ENCODE measurements around the gene BRAP.
A peak's percentile ranks its signal among the peaks of the same experiment; 100 is the strongest.
"Not testable (repeated sequence)": the region's sequence is repeated elsewhere in the genome, so short reads cannot be mapped to it uniquely, and the experiment has no call there.

The BRAP gene

DNA sequence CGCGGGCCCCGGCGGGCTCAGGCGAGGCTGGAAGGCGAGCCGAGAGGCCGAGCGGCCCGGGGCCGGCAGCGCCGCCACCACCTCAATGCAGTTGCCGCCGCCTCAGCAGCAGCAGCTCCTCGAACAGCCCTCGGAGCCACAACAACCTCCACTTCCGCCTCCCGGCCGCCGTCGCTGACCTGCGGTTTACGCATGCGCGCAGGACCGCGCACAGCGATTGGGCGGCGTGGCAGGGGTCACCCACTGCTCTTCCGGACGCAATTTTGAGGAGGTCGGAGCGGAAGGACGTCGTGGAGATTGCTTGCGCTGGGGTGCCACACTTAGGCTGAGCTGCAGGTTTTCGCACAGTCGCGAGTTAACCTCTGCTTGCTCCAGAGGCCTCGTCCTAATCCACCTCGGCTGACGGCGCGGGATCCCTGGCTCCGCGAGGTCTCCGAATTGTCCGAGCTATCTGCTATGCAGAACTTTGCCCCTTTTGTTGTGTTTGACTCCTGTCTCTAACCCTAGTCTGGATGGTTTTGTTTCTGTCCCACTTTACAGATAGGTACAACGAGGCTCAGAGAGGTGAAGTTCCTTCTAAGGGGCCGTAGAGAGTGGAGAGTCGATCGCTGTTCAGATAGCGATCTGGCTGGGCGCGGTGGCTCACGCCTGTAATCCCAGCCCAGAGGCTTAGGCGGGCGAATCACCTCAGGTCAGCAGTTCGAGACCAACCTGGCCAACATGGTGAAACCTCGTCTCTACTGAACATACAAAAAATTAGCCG, at the start of gene BRAP, which contains the start of gene ACAD10:
Gene BRAP, minus strand, starts transcription at position 146 of the 763 bp plus-strand sequence. CDS start 164 bp downstream, outside the sequence.
Gene ACAD10, plus strand, starts transcription at position 243 of the 763 bp plus-strand sequence. CDS start 6,657 bp downstream, outside the sequence.
- peak; percentile 85 for DNase-seq

DNA sequence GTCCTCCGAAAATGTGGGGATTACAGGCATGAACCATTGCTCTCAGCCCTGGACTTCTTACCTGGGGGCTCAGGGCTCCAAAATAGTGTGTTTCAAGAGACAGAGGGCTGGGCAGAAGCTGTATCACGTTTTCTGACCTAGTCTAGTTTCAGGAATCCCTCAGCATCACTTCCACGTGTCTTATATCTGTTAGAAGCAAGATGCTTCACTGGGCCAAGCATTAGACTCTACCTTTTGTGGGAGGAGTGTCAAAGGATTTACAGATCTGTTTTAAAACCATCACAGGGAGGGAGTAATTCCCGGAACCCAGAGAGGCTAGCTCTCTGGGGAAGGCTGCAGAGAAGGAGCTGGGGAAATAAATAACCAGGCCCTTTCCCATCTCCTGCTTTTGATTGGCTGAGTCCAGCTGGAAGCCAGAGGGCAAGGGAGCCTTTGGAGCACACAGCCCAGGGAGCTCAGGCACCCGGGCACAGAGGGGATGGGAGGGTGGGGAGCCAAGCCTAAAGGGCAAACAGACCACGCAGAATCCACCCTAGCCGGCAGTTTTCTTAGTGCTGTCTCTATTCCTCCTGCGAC, 47.7 kb upstream of the BRAP start:
- no peak for DNase-seq

DNA sequence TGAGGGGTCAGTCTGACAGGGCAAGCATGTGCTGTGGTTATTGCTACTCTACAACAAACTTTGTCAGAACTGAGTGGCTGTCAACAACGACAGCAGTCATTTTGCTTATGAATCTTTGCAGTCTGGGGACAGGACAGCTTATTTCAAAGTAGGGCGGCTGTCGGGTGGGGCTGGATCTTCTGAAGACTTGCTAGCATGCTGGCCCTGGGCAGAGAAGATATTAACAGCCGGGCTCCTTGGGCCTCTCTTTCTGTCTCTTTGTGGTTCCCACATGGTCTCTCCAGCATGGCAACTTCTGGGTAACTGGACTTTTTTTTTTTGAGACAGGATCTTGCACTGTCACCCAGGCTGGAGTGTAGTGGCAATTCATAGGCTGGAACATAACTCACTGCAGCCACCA, 47.0 kb upstream of the BRAP start:
- DNase-seq, result no peak

GRCh38 chr12:111730420-111730819, 44.7 kb upstream of the BRAP start:
- DNase-seq, result no peak

DNA sequence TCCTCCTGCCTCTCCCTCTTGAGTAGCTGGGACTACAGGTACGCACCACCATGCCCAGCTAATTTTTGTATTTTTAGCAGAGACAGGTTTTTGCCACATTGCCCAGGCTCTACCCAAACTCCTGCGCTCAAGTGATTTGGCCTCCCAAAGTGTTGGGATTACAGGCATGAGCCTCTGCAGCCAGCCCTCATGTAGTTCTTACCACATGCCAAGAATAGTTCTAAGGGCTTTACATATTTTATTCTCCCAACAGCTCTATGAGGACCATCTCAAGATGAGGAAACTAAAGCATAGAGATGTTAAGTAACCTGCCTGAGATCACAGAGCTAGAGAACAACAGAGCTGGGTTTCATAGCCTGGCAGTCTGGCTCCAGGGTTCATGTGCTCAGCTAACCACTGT, 43.0 kb upstream of the BRAP start:
- DNase-seq, result no peak

GRCh38 chr12:111723646-111724360, 38.0 kb upstream of the BRAP start:
- DNase-seq, result not testable (repeated sequence)

DNA sequence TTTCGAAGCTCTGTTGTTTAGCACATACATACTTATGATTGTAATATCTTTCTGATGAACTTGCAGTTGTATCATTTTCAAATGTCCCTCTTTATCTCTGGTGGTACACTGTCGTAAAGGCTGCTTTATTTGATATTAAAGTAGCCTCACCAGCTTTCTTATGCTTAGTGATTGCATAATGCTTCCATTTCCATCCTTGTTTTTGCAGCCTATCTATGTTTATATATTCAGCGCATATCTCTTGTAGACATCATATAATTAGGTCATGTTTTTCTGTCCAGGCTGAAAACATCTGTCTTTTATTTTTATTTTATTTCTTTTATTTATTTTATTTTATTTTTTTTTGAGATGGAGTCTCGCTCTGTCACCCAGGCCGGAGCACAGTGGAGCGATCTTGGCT, 34.7 kb upstream of the BRAP start:
- DNase-seq, result no peak

DNA sequence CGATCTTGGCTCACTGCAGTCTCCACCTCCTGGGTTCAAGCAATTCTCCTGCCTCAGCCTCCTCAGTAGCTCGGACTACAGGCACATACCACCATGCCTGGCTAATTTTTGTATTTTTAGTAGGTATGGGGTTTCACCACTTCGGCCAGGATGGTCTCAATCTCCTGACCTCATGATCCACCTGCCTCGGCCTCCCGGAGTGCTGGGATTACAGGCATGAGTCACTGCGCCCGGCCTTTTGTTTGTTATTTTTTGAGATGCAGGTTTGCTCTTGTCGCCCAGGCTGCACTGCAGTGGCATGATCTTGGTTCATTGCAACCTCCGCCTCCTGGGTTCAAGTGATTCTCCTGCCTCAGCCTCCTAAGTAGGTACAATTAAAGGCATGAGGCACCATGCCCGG, 33.6 kb upstream of the BRAP start:
- DNase-seq, result not testable (repeated sequence)

DNA sequence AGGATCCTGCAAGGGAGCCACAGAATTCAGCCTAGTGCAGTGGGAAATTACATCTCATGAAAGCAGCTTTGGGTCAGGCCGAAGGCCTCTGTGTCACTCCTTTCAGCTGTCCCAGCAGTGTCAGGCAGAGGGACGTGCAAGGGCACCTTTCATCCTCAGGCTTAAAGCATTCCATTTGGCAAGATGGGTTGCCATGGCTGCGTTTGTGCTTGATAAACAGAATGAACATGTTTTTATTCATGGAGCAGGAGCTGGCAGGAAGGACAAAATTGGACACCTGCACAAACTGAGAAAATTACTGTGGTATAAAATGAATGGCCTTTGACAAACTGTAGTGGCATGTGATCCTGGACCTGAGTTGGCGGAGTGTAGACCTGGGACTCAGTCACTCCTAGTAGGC, 29.5 kb upstream of the BRAP start:
- no peak for DNase-seq

- DNase-seq, result no peak
These were observed 20.4 kb upstream of the BRAP start for GRCh38 chr12:111706145-111706544.

DNA sequence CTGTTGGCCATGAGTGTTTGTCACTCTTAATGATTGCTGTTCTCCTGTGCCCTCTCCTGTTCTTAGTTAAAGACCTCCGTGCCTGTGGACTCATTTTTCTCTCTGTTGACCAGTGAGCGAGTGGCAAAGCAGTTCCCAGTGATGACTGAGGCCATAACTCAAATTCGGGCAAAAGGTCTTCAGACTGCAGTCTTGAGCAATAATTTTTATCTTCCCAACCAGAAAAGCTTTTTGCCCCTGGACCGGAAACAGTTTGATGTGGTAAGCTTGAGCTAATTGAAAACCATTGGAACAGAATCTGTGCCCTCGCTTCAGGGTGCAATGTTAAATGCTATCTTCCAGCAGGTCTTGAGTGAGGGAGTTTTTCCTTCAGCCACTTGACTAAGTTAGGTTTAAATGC, 19.9 kb upstream of the BRAP start:
- no peak for DNase-seq

GRCh38 chr12:111699962-111700361, 14.2 kb upstream of the BRAP start:
- no peak for DNase-seq

- DNase-seq, result no peak
These were observed 8.1 kb upstream of the BRAP start for GRCh38 chr12:111693818-111694217.

DNA sequence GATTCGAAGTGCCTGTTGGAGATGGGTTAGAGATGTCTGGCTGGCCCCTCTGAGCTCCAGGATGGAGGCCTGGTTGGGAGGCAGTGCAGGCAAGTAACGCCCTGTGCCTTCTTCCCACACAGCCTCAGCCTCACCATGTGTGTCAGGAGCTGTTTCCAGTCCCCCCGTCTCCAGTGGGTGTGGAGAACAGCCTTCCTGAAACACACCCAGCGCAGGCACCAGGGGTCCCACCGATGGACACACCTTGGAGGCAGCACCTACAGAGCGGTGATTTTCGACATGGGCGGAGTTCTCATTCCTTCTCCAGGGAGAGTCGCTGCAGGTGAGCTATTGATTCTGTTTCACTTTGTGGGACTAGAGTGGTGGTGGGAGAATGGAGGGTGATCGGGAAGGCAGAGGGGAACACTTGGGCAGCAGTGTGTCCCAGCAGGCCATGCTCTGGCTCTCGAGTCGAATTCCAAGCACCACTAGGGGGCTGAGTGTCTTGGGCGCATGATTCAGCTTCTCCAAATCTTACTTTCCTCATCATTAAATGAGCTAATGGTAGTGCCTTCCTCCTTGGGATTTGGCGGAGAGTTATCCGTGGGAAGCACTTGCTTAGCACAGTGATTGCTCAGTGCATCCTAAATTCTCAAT, 6.9 kb upstream of the BRAP start:
- no peak for DNase-seq

- DNase-seq, result no peak
These were observed 5.5 kb upstream of the BRAP start for GRCh38 chr12:111691262-111691661.

DNA sequence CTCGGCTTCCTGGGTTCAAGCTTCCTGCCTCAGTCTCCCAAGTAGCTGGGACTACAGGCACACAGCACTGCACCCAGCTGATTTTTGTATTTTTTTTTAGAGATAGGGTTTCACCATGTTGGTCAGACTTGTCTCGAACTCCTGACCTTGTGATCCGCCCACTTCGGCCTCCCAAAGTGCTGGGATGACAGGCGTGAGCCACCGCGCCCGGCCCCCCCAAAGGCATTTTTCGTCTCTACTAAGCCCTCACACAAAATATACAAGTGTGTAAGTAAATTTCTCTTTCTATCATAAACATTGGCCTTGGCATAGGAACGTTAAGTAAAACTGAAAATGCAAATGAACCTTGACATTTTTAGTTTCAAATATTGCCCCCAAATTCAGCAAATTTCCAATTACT, 2.2 kb upstream of the BRAP start:
- no peak for DNase-seq

DNA sequence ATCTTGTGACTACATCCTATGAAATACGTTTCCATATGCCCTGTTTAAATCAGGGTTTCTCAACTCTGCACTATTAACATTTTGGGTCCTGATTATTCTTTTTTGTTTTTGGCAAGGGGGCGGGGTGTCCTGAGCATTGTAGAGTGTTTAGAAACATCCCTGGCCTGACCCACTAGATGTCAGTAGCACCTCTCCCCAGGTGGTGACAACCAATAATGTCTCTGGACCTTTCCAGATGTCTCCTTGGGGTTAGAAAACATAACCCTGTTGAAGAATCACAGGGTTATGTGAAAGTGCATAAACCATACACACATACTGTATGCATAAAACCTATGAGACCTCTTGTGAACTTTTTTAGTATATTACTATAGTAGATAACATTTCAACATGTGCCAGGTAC, 1.5 kb upstream of the BRAP start:
- DNase-seq, result no peak

GRCh38 chr12:111686574-111687105, 884 bp upstream of the BRAP start:
- no peak for DNase-seq

DNA sequence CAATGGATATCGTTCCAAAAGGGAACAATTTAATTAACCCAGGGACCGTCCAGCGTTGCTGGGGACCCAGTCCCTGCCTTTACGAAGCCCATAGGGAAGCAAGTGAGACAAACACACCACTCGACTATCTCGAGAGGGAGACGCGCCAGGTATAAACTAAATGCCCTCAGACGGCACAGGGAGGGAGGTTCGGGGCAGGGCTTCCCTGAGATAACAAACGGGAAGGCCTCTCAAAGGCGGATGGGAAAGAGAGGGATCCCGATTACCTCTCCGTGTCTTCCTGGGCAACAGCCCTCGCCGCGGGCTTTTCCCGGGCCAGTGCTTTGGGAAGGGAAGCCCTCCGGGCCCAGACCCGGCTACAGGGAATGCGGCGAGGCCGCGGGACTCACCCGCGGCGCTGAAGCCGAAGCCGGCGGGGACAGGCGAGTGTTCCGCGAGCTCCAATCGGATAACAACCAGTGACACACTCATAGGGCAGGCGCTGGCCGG, 390 bp downstream of the BRAP start:
- DNase-seq, result no peak

DNA sequence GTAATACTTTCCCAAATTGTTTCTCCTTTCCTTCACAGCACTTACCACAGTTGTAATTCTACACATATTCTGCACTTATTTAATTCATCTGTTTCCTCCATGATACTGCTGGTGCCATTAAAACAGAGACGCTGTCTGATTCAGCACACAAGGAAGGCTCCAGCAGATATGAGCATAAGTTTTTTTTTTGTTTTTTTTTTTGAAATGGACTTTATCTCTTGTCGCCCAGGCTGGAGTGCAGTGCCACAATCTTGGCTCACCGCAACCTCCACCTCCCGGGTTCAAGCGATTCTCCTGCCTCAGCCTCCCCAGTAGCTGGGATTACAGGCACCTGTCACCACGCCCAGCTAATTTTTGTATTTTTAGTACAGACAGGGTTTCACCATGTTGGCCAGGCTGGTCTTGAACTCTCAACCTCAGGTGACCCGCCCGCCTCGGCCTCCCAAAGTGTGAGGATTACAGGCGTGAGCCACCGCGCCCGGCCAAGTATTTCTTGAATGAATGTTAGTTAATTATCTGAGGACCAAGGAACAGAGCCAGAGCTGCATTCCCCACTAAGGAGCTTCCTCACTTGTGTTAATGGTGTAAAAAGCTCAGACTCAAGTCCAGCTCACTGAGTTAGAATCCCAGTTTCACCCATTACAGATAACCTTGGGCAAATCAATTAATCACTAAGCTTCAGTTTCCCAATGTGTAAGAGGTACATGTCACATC, 1.1 kb downstream of the BRAP start:
- not testable (repeated sequence) for DNase-seq

- no peak for DNase-seq
These were observed 8.6 kb downstream of the BRAP start for GRCh38 chr12:111677186-111677585.

DNA sequence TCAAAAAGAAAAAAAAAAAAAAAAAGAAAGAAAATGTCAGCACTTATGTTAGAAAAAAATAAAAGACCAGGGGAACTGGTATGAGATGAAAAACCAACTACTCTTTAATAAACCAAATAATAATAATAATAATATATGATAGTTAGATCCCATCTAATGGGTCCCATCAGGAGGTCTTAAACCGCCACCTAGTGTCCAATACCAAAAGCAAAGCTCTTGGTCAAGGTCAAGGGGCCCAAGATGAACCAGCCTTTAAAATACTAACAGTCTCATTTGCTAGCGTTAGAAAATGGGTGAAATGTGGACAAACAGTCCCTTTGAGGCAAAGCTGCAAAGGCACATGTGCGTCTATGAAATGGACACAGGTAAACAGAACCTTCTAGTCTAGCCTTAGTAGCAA, 12.3 kb downstream of the BRAP start:
- DNase-seq, result no peak

Data from activated CD4-positive, alpha-beta T cell treated with anti-CD3 and anti-CD28 coated beads for 1 hour (primary cell).